CD4-positive, alpha-beta T cell treated with Interleukin-21 for 1 hour (primary cell): Measurements from ENCODE around the gene NPTXR.
A peak's percentile ranks its signal among the peaks of the same experiment; 100 is the strongest.
"Not testable (repeated sequence)": the region's sequence is repeated elsewhere in the genome, so short reads cannot be mapped to it uniquely, and the experiment has no call there.

ENCODE experiments used
- DNase-seq: peaks from one replicate; pipeline ENCODE4 v3.0.0-alpha.2; 2020

NPTXR gene

DNA sequence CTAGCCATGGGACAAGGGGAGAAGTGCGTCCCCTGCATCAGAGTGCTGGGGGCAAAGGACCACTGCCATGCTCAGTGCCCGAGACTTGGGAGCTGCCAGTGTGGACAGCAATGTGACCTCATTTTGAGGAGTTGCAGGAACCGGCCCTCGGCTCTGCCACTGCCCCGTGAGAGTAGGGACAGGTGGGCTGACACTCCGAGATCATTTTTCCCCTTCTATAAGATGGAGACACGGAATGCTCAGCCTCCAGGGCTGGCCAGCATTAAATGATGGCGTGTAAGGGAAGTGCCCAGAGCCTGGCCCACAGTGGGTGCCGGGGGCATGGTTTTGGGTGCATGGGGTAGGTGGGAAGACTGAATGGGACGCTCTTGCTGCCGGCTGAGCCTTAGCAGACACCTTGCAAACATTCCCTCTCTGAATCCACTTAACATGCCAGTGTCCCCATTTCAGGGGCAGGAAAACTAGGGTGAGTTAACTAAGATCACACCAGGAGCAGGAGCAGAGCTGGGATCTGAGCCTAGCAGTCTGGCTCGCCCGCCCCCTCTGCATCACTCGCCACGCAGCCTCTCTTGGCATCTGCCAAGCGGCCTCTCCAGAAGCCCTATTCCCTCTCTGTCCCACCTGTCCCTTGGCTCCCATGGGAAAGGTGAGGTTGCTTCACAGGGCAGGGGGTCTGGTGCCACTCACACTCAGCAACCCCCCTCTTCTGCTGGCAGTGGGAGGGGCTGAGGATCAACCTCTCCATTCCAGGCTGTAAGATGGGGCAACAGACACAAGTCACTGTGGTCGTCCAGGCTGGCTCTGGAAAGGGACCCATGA, 13.6 kb downstream of the NPTXR start:
- no peak for DNase-seq

DNA sequence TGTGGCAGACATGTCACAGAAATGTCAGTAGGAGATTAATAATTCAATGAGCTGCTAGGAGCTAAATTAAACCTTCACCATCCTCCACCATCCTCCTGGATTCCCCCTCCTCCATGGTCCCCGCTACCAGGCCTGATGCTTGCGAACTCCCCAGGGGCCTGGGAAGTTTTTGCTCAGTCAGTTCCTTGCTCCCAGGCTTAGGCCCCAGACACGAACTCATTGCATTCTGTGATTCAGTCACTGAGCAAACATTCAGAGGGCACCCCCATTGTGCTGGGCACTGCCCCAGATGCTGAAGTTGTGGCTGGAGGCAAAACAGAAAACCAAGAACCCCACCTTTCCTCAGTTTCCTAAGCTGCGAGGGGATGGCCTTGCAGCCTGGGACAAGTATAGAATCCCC, 14.3 kb downstream of the NPTXR start:
- DNase-seq, result no peak

DNA sequence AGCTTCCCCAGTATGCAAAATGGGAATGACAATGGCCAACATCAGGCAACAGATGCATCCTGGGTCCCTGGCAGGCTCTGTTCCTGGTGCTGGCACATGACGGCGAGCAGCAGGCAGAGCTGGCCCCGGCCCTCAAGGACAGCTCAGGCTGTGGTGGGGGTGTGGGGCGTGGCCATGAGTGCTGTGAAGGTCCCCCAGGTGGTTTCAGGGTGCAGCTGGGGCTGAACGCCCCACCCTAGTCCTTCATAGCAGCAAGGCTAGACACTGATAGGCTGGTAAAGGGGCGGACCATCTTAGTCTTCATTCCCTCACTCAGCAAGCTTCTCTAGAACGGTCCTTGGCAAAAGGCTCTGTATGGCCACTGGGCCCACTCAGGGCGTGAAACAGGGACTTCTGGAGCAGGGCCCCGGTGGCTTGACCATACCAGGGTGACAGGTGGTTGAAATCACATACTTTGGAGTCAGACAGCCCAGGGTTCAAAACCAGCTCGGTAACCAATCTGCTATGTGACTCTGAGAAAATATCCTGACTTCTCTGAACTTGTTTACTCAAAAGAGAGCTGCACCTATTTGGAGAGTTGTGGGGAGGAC, 15.1 kb downstream of the NPTXR start:
- no peak for DNase-seq

DNA sequence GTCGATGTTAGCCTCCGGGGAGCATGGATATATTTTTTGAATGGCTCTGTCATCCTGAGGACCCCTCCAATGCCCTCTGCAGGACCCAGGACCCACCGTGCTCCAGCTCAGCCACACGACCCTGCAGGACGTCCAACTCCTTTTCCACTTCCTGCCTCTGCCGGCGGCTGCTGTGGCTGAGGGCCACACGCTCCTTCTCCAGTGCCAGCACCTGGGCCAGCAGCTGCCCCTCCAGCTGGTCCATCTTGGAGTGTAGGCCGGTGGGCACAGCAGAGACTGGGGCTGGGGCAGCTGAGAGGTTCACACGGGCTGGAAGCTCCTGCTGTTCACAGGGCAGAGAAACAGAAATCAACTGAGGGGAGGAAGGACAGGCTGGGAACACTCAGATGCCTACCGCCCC, 15.6 kb downstream of the NPTXR start:
- no peak for DNase-seq

DNA sequence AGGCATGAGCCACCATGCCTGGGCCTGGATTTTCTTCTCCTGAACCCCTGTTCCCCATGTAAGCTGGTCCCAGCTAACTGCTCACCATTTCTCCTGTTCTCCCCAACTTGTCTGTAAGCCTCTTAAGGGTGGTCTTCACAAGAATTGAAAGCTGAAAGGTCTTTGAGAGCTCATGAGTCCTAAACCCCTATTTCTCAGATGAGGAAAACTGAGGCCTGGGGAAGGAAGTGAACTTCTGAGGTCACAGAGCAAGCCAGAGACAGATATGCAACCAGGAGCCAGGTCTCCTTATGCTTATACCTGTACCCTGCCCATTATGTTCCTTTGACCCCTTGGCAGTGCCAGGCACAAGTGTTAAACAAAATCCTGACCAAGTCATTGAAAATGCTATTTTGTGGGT, 16.3 kb downstream of the NPTXR start:
- DNase-seq, result no peak

DNA sequence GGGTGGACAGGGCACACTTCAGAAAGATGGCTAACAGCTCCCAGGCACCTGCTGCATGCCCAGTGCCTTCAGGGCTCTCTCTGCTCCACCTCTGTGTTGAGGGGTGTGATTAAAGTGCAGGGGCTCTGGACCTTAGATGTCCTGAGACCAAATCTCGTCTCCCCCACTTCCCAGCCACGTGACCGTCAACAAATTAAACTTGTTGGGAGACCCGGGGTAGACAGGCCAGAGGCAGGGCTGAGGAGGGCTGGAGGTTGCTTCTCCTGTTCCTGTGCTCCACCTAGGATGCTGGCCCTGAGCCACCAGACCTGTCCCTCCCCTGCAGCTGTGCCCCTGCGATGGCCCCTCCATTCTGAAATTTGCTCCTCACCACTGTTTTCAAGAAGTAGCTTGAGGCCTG, 17.0 kb downstream of the NPTXR start:
- DNase-seq, result no peak

DNA sequence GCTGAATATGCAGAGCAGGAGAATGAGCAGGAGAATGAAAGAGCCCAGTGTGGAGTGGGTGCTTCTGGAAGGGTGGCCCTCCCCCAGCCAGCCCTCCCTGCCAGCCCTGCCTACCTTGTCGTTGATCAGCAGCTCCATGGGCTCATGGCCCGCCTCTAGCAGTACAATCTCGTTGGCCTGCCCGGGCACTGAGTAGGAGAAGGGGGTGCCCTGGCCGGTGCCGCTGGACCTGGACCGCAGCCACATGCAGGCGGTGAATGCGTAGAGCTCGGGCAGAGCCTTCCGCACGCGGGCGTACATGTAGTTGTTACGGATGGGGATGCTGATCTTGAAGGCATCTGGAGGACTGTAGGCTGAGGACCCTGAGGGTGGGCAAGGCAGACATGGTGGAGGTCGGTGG, 17.4 kb downstream of the NPTXR start:
- no peak for DNase-seq

DNA sequence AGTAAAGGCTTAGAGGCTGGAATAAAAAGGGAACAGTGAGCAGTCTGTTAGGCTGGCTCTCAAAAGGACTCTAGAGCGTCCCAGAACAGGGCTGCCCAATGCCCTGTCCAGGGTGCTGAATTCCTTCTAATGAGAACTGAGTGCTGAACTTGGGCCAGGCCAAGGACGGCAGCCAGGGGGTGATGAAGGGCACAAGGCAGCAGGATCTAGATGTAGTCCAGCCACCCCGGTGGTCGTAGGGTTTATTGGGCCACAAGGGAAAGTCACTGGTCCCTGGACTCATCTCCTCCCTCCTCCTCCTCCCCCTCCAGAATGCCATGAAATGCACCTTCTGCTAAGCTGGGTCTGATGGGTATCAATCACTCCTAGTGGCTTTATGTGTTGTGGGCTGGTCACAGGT, 19.2 kb downstream of the NPTXR start:
- DNase-seq, result peak; percentile 11

DNA sequence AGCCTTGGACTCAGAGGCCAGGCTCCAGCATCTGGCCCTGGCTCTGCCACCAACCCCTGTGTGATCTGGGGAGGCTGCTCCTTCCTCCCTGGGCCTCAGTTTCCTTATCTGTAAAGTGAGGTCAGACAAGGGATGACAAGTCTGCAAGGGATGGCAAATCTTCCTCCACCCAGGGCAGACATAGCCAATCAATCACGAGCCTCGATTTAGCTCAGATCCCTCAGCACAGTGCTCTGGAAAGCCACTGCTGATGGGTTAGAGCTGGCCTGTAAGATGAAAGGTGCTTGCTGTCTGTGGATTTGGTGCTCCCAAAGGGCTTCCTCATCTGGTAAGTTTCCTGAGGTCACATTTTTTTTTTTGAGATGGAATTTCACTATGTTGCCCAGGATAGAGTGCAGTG, 20.2 kb downstream of the NPTXR start:
- no peak for DNase-seq

DNA sequence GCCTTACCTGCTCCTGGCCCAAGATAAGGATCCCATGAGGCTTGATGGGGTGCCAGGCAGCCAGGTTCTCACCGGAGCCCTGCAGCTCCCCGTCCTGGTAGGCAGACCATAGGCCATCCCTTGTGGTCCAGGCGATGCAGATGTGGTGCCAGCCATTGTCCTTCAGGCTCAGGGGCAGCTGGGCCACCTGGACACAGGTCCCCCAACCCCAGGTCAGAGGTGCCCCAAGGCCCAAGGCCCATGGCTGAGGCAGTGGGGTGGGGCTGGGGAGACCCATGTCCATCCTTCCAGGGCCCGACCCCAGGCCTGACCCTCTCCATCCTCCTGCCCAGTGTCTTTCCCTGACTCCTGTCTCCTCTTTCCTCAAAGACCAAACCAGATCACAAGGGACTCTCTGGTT, 20.8 kb downstream of the NPTXR start:
- no peak for DNase-seq

DNA sequence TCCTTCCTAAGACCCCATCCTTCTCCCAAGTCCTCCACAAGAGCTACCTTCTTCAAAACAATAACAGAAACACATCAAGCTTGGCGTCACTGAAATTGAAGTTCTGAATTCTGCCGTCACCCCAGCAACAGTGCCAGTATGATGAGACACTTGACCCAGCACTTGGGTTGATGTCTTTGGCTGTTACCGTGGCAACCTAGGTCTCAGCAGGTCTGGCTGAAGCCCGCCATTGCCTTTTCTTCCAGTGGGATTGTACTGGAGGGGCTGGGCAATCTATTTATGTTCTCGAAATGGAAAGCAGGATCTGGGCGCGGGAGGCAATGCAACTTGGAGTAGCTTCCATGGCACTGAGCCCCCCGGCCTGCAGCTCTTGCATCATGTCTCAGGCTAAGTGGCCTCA, 23.8 kb downstream of the NPTXR start:
- DNase-seq, result no peak

DNA sequence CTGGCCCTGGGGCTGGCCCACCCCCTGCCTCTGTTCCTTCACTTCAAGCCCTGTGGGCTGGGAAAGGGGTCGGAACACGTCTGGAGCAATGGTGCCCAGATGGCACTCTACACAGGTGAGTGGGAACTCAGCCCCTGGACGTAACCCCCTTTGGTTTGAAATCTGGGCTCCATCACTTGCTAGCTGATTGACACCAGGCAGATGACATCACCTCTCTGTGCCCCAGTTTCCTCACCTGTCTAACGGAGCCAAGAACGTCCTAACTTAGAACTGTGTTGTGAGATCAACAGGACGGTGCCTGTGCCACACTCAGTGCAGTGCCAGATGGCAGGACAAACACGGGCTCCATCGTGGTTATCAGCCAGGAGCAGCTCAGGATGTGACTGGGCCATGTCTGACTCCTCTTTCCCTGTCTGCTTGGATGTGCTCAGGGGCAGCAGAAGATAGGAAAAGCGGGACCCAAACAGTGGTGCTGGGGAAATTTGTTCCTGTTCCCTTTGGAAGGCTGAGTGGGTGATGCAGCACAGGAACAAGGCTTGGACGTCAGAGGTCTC, 24.4 kb downstream of the NPTXR start:
- no peak for DNase-seq

DNA sequence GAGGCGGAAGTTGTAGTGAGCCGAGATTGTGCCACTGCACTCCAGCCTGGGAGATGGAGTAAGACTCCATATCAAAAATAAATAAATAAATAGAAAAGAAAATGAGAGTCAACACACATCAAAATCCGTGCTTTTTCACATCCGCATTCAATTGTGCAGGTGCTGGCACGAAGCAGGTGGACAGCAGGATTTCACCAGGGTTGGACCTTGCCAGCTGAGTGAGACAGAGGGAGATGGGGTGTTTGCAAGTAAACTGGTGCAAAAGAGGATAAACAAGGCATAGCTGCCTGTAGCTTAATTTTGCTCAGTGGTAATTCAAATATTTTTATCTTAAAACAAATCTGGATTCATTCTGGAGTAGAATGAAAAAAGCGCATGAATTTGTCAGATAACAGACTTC, 26.6 kb downstream of the NPTXR start:
- no peak for DNase-seq

DNA sequence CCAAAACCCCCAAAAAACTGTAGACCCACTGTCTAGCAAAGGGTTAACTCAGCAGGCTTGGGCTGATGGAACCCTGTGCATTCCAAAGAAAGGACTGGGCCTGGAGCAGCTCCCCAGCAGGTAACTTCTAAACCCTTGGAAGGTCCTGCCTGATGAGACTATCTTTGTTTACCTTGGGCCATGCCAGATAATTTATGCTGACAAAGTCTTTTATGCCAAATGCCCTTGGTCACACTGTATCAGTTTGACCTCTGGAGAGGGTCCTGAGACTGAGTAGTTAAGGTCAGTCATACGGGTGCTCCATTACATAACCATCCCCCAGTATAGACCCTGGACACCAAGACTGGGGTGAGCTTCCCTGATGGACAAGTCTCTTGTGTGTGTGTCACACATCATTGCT, 28.0 kb downstream of the NPTXR start:
- no peak for DNase-seq

DNA sequence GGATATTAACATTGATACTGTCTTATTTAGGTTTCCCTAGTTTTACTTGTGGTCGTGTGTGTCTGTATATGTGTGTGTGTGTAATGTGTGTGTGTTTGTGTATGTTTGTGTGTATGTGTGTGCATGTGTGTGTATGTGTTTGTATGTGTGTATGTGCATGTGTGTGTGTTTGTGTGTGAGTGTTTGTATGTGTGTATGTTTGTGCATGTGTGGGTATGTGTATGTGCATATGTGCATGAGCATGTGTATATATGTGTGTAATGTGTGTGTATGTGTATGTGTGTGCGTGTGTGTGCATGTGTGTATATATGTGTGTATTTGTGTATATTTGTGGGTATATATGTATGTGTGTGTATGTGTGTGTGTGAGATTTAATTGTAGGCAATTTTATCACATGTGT, 32.6 kb downstream of the NPTXR start:
- DNase-seq, result no peak

DNA sequence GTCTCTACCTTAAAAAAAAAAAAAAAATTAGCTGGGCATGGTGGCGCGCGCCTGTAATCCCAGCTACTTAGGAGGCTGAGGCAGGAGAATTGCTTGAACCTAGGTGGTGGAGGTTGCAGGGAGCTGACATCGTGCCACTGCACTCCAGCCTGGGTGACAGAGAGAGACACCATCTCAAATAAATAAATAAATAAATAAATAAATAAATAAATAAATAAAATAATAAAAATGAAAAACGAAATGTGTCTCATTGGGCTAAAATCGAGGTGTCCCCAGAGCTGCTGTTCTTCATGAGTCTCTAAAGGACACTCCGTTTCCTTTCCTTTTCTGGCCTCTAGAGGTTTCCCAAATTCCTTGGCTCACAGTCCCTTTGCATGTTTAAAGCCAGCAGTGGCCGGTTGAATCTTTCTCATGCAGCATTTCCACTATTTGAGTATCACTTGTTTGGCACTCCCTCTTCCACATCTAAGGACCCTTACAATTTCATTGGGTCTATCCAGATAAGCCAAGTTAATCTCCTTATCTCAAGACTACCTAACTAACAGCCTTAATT, 38.7 kb downstream of the NPTXR start:
- not testable (repeated sequence) for DNase-seq

DNA sequence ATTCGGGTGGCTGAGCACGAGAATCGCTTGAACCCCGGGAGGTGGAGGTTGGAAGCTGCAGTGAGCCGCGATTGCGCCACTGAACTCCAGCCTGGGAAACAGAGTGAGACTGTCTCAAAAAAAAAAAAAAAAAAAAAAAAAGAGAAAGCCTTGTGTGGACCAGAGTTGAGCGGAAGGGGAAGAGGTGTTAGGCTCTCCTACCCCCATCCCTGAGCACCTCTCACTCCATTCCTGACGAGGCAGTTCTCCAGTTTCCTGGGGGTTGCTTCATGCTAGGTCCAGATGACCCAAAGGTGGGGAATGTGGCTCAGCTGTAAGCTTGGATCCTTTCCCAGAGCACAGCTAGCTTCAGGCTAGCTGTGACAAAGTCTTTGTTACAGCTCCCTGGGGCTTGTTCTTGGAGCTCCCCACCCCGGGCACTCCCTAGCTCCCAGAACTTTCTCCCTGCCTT, 41.1 kb downstream of the NPTXR start:
- no peak for DNase-seq

DNA sequence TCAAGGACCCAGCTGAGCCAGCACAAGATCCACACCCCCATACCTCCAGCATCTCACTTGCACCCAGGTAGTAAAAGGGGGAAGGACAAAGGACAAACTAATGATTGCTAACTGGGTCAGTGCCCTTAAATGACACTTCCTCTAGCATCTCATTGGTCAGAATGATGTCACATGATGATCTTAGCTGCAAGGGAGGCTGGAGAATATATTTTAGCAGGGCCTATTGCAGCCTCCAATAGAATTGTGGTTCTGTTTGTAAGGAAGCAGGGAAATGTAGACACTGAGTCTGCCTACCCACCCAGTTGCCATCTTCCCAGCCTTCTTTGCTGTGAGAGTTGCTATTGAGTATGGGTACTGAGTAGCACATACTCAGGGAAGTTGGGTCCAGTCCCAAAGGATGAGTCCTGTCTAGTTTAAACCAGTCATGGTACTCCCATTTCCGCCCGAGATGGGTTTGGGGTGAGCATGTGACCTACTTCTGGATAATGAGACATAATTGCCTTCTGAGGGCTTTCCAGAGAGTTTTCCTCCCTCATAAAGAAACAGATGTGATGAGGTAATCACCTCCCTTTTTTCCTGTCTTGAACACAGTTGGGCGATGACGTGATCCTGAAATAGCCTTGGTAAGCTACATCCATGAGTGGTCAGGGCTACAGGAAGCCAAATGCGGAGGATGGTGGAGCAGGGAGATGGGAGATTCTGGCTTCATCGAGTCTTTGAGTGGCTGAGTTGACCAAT, 44.4 kb downstream of the NPTXR start:
- DNase-seq, result no peak

DNA sequence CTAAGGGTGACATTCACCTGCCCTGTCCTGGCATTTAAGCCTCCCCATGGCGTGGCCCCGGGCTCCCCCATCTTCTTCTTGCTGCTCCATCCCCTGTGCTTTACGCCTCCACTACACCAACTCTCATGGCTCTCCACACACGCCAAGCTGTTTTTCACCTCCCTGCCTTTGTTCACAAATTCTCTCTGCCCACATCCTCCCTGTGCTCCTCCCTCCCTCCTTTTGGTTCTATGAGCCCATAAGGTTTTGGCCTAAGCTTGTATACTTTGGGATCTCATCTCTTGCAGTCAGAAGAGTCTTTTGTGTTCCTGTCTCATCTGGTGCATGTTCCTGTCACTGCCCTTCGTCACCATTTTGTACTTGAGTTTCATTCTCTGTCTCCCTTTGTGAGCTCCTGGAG, 45.3 kb downstream of the NPTXR start:
- no peak for DNase-seq

DNA sequence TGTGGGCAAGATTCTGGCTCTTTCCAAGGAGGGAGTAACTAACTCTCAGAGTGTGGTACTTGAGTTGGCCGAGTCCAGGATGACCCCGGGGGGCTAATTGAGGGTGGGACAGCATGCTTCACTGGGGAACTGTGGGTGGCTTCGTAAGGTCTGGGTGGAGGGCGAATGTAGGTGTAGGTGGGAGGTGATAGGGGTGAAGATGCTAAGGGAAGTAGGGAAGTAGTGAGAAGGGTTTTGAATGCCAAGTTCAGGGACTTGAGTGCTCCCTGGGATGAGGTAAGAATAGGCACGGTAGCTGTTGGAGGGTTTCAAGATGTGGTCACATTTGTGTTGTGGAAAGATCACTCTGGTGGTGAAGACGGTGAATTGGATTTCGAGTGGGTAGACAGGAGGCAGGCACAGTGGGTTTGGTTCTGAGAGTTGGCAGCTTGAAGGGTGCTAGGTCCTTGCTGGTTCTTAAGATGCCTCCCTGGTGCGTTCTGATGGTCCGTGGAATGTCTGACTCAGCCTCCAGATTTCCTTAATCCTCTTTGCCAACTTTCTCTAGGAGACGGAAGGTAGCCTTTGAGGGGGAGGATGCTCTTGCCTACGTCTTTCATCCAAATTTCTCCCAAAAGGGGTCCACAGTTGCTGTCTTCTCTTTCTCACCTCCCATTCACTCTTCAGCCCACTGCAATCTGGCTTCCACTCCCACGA, 47.4 kb downstream of the NPTXR start:
- DNase-seq, result no peak

DNA sequence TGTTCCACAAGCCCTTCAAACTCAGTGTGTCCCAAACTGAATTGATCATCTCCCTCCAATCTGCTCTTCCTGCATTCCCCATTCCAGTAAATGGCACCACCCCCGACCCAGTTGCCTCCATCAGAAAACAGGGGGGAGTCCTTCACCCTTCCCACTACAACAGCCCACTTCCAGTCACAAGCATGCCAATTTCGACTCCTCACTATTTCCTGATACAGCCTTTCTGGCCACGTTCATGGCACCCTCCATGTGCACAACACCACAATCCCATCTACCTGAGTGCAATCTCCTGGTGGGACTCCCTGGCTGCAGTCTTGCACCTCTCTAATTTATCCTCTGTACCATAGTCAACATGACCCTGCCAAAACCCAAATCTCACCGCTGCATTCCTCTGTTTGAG, 48.3 kb downstream of the NPTXR start:
- no peak for DNase-seq

DNA sequence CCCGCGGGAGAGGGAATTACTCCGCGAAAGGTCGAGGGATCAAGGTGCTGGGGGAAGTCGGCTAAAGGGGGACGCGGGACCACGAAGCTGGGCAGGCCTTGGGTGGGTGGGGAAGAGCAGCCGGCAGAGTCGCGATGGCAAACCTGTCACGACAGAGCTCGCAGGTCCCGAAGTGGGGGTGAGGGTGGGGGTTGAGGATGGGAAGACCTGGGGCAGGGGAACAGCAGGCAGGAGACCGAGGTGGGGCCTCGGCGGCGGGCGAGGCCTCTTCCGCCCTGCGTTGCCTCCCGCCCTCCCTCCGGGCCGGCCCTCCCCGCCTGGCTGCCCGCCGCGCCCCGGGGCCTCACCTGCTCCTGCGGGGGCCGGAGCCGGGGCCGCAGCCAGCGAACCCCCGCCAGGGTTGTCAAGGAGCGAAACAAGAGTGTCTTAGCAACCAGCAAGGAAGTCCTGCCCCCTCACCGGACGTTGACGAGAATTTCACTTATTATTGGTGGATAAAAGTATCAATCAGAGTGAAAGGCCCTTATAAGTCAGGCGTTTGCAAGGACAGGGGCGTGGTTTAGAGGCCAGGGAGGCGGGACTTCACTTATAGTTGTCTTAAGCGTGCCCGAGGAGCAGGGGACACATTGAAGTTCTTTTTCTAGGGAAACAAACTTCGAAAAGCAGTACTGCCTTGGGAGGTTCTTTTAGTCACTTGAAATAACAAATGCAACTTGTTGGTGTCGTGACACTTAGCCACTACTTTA, 49.9 kb downstream of the NPTXR start, which contains the start of gene DNAL4:
Gene DNAL4 (minus strand): TSS at position 423 of the 746 bp plus-strand sequence. CDS start 11,412 bp downstream, outside the sequence.
- DNase-seq, result peak; percentile 97
